SK-N-SH (cell line): ENCODE measurements around the gene ZNF516. TPM values are rescaled to one million over a fixed set of nuclear protein-coding genes. Genes with fewer than 3 reads are reported as not detected.

Experiments used
- CTCF ChIA-PET: fragments of 300-600, 350-600 bp; formaldehyde crosslinking; extraction: SDS; loops from one replicate; lab custom pipeline; 2021; lab: Yijun Ruan, JAX
- POLR2A ChIA-PET: fragments of 350-600 bp; sonication (Branson Sonifier 250); formaldehyde crosslinking; extraction: SDS; loops from one replicate; lab custom pipeline; 2020; ENCODE audit warnings: antibody characterized with exemption, inconsistent platforms; lab: Yijun Ruan, JAX
- DNase-seq: peaks from one replicate; pipeline ENCODE4 v3.0.0; 2012
- H2AFZ ChIP-seq: fragments of 200-600 bp; sonication (generic); 2 replicates; pipeline ENCODE4 v1.8.1; 2016; ENCODE audit warnings: antibody characterized with exemption, mild to moderate bottlenecking, low read depth
- H3F3A ChIP-seq: fragments of 200-600 bp; sonication (generic); replicated peaks from 2 replicates; pipeline ENCODE3; 2016; ENCODE audit warnings: antibody characterized with exemption, mild to moderate bottlenecking; ENCODE audit not compliant: insufficient read depth
- H3K27ac ChIP-seq, 2 experiments: fragments of 200-500 bp in 1 of 2; fragments of 200-600 bp in 1 of 2; sonication (Bioruptor generic) in 1 of 2; sonication (generic), shearing (Covaris generic) in 1 of 2; 2 replicates each; pipeline versions ENCODE4 v1.5.1 to v1.6.1; 2014 to 2016; ENCODE audit warnings: low read depth in 2 of 2, inconsistent platforms in 1 of 2, low read length in 1 of 2, mild to moderate bottlenecking in 1 of 2, mixed read lengths in 1 of 2
- H3K27me3 ChIP-seq: fragments of 200-600 bp; sonication (generic), shearing (Covaris generic); 2 replicates; pipeline ENCODE4 v1.6.1; 2016; ENCODE audit warnings: mixed run types; ENCODE audit not compliant: insufficient read depth
- H3K36me3 ChIP-seq, 2 experiments: fragments of 200-500 bp in 1 of 2; fragments of 200-600 bp in 1 of 2; sonication (Bioruptor generic) in 1 of 2; sonication (generic) in 1 of 2; replicated peaks in 1 of 2; 2 replicates each; pipeline versions ENCODE3 to v1.5.1; 2014 to 2016; ENCODE audit warnings: low read length in 1 of 2, mild to moderate bottlenecking in 1 of 2; ENCODE audit not compliant: insufficient read depth in 2 of 2, control insufficient read depth in 1 of 2
- H3K4me1 ChIP-seq, 2 experiments: fragments of 200-500 bp in 1 of 2; fragments of 200-600 bp in 1 of 2; sonication (Bioruptor generic) in 1 of 2; sonication (generic), shearing (Covaris generic) in 1 of 2; 2 replicates each; pipeline versions ENCODE4 v1.5.1 to v1.6.1; 2014 to 2016; ENCODE audit warnings: low read depth in 1 of 2, low read length in 1 of 2, mixed run types in 1 of 2; ENCODE audit not compliant: insufficient read depth in 2 of 2, control insufficient read depth in 1 of 2
- H3K4me2 ChIP-seq: fragments of 200-600 bp; sonication (generic), shearing (Covaris generic); 2 replicates; pipeline ENCODE4 v1.6.1; 2017; ENCODE audit warnings: mixed run types
- H3K4me3 ChIP-seq, 2 experiments: fragments of 200-500 bp in 1 of 2; fragments of 200-600 bp in 1 of 2; sonication (Bioruptor generic) in 1 of 2; sonication (generic), shearing (Covaris generic) in 1 of 2; 2 replicates each; pipeline versions ENCODE4 v1.5.1 to v1.8.1; 2014 to 2016; ENCODE audit warnings: low read depth in 2 of 2, inconsistent platforms in 1 of 2, low read length in 1 of 2, mild to moderate bottlenecking in 1 of 2, mixed read lengths in 1 of 2, moderate library complexity in 1 of 2
- H3K79me2 ChIP-seq: fragments of 200-600 bp; sonication (generic); 2 replicates; pipeline ENCODE4 v1.8.1; 2017; ENCODE audit warnings: mild to moderate bottlenecking; ENCODE audit not compliant: insufficient read depth
- H3K9ac ChIP-seq: fragments of 200-600 bp; sonication (generic); 2 replicates; pipeline ENCODE4 v1.6.1; 2017; ENCODE audit warnings: mixed run types
- H3K9me2 ChIP-seq: fragments of 200-600 bp; sonication (generic); 2 replicates; pipeline ENCODE4 v1.6.1; 2017; ENCODE audit warnings: mixed run types
- H3K9me3 ChIP-seq: fragments of 200-600 bp; sonication (generic); 2 replicates; pipeline ENCODE4 v1.6.1; 2017; ENCODE audit warnings: mixed run types, mild to moderate bottlenecking, moderate library complexity
- H4K20me1 ChIP-seq: fragments of 200-600 bp; sonication (generic); 2 replicates; pipeline ENCODE4 v1.6.1; 2017; ENCODE audit warnings: mild to moderate bottlenecking, mixed run types; ENCODE audit not compliant: insufficient read depth
- CTCF ChIP-seq: fragments of 200-600 bp; sonication (generic); IDR thresholded peaks from 2 replicates; pipeline ENCODE4 v1.6.1; 2017; ENCODE audit warnings: antibody characterized with exemption, mild to moderate bottlenecking, moderate library complexity
- EP300 ChIP-seq, 2 experiments: IDR thresholded peaks; 2 replicates each; pipeline versions ENCODE4 v1.4.0 to v1.6.1; 2012; ENCODE audit warnings: borderline replicate concordance in 1 of 2, low read depth in 1 of 2, low read length in 1 of 2
- EZH2phosphoT487 ChIP-seq: fragments of 200-600 bp; sonication (generic); IDR thresholded peaks from 2 replicates; pipeline ENCODE4 v1.6.1; 2017; ENCODE audit warnings: low read depth, mixed run types, mild to moderate bottlenecking, antibody characterized with exemption, moderate library complexity, borderline replicate concordance
- FOXJ3 ChIP-seq: sonication (generic); formaldehyde crosslinking; IDR thresholded peaks from 2 replicates; pipeline ENCODE4 v1.5.1; 2020; ENCODE audit warnings: mild to moderate bottlenecking, missing genetic modification reagents
- GABPA ChIP-seq: IDR thresholded peaks from 2 replicates; pipeline ENCODE4 v1.4.0; 2012; ENCODE audit warnings: low read depth, mild to moderate bottlenecking
- JUND ChIP-seq: IDR thresholded peaks from 2 replicates; pipeline ENCODE4 v1.4.0; 2012
- MAX ChIP-seq: IDR thresholded peaks from 2 replicates; pipeline ENCODE4 v1.4.0; 2012; ENCODE audit warnings: low read depth
- MEF2A ChIP-seq: IDR thresholded peaks from 2 replicates; pipeline ENCODE4 v1.4.0; 2012; ENCODE audit warnings: low read depth, borderline replicate concordance
- NFIC ChIP-seq: IDR thresholded peaks from 2 replicates; pipeline ENCODE4 v1.4.0; 2012; ENCODE audit warnings: borderline replicate concordance
- REST ChIP-seq: IDR thresholded peaks from 2 replicates; pipeline ENCODE4 v1.6.1; 2012; ENCODE audit warnings: mild to moderate bottlenecking, low read depth, low read length, moderate library complexity
- SIN3A ChIP-seq: IDR thresholded peaks from 2 replicates; pipeline ENCODE4 v1.6.1; 2012; ENCODE audit warnings: low read depth, mild to moderate bottlenecking, low read length, moderate library complexity, borderline replicate concordance
- TCF12 ChIP-seq: IDR thresholded peaks from 2 replicates; pipeline ENCODE4 v1.4.0; 2012
- ZBTB33 ChIP-seq: IDR thresholded peaks from 2 replicates; pipeline ENCODE4 v1.4.0; 2012; ENCODE audit warnings: low read depth, borderline replicate concordance
- WGBS: methylation state at CpG from one replicate; pipeline ENCODE4 v1.1.6; 2017; ENCODE audit warnings: low lambda C conversion rate; 5-methylcytosine and 5-hydroxymethylcytosine counted together
- polyA plus RNA-seq, 3 experiments: library from polyadenylated mRNA; depleted of rRNA; stranded (reverse); fragments of >200 nt; gene quantifications; 2 replicates each; pipeline ENCODE4 v1.2.3, GENCODE V29; 2012

The ZNF516 gene
- polyA plus RNA-seq, 1 of the 3 experiments (the other 2 are of a cell fraction): 4.4 TPM

- TF ChIP-seq GABPA: no peak
- no peak for TF ChIP-seq ZBTB33
- TF ChIP-seq JUND: no peak
- TF ChIP-seq EZH2phosphoT487: no peak
- TF ChIP-seq FOXJ3 (CRISPR knock-in tag): no peak
- no peak for TF ChIP-seq CTCF
- no peak for TF ChIP-seq TCF12
- TF ChIP-seq EP300 (IDR thresholded peaks at IDR 0.05; ENCODE audit: borderline replicate concordance in 1 of 2, low read depth in 1 of 2, low read length in 1 of 2): no peak
Measured at GRCh38 chr18:76471593-76471992, 23.4 kb downstream of the ZNF516 start (continued).

- Histone ChIP-seq H3K79me2 (peaks cover 36% of the 10 kb centered on the region), H3K4me1 (peaks cover 0 to 4% of the 10 kb centered on the region in 2 experiments; a peak in 1 of 4 replicates), H3K4me3 (no peak overlapping the region), H3K27ac (no peak overlapping the region), H2AFZ (no peak overlapping the region), H3K9me2 (no peaks in the 10 kb centered on the region), H3K36me3 (no peaks in the 10 kb centered on the region), H3K4me2 (no peak overlapping the region), H4K20me1 (no peaks in the 10 kb centered on the region; the same call in 1 of the 2 replicates), H3F3A (no peaks in the 10 kb centered on the region), H3K27me3 (peaks cover 5% of the 10 kb centered on the region; the same call in 1 of the 2 replicates), H3K9me3 (no peaks in the 10 kb centered on the region), H3K9ac (no peak overlapping the region)
- ChIA-PET CTCF (interaction anchor here (1.5 to 1.7 kb wide), 2 partner anchors 13 to 14 kb away, joined by 3 to 5 read pairs; no protein-coding TSS in a partner anchor), POLR2A (no interaction called here)
- no peak for DNase-seq
- 76% methylated on average over 16 of the region's 16 CpGs for WGBS
- no peak for TF ChIP-seq MAX
- TF ChIP-seq SIN3A: no peak
- no peak for TF ChIP-seq EP300 (IDR thresholded peaks at IDR 0.05; ENCODE audit: borderline replicate concordance in 1 of 2, low read depth in 1 of 2, low read length in 1 of 2)
- no peak for TF ChIP-seq NFIC
- TF ChIP-seq REST: no peak
- TF ChIP-seq MEF2A: no peak
Measured at GRCh38 chr18:76468345-76469304, 26.4 kb downstream of the ZNF516 start.
